ENCODE measurements around the gene COX6A2. TPM values are rescaled to one million over a fixed set of nuclear protein-coding genes. Genes with fewer than 3 reads are reported as not detected.

Gene COX6A2
- polyA plus RNA-seq, 1 of the 3 experiments (the other 2 are of a cell fraction) = not detected

DNA sequence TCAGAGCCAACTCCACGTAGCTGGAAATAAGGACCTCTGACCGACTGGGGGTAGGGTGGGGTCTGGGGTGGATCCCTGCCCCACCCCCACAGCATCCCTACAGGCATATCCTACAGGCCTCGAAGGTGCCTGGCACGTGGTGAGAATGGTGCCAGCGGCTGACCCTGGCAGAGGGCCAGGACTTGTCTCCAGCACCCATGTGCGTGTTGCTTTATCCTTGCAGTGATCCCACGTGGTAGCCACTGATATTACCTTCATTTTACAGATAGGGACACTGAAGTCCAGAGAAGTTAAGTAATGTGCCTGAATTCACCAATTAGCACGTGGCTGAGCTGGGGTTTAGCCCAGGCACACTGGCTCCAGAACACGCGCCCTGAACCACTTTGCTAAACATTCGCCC is 26.7 kb downstream of the COX6A2 start:
- WGBS (ENCODE audit: low lambda C conversion rate) = 67% methylated on average over 11 of the region's 11 CpGs
- POLR2A ChIA-PET = no interaction called here
- TF ChIP-seq, protein P1, sequence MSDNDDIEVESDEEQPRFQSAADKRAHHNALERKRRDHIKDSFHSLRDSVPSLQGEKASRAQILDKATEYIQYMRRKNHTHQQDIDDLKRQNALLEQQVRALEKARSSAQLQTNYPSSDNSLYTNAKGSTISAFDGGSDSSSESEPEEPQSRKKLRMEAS (IDR thresholded peaks at IDR 0.05; ENCODE audit: low read depth) = peak; percentile 47; the same call in 1 of the 2 replicates
- TF ChIP-seq, protein P2, sequence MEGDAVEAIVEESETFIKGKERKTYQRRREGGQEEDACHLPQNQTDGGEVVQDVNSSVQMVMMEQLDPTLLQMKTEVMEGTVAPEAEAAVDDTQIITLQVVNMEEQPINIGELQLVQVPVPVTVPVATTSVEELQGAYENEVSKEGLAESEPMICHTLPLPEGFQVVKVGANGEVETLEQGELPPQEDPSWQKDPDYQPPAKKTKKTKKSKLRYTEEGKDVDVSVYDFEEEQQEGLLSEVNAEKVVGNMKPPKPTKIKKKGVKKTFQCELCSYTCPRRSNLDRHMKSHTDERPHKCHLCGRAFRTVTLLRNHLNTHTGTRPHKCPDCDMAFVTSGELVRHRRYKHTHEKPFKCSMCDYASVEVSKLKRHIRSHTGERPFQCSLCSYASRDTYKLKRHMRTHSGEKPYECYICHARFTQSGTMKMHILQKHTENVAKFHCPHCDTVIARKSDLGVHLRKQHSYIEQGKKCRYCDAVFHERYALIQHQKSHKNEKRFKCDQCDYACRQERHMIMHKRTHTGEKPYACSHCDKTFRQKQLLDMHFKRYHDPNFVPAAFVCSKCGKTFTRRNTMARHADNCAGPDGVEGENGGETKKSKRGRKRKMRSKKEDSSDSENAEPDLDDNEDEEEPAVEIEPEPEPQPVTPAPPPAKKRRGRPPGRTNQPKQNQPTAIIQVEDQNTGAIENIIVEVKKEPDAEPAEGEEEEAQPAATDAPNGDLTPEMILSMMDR (IDR thresholded peaks at IDR 0.05) = no peak

DNA sequence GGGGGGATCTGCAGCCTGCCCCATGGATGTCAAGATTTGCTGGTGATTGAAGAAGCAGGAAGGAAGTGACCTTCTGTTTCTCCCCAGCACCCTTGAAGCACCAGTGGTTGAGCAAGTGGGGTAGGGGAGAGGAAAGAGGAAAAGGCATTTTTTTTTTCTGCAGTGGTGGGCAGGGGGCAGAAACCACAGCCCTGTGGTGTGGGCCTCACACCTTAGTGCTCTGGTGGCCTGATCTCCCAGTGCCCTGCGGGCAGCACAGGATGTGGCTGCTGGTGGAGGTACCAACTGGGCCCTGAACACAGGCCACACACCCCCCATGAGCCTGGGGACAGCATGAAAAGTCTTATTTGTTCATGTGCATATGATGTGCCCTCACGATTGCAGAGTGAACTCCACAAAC is 28.0 kb downstream of the COX6A2 start:
- DNase-seq = no peak
- no peaks in the 10 kb centered on the region for H3K9me3 ChIP-seq
- H3K36me3 ChIP-seq (replicated peaks in 1 of 2; ENCODE audit: control insufficient read depth in 1 of 2, insufficient read depth in 2 of 2, low read length in 1 of 2) = no peaks in the 10 kb centered on the region
- TF ChIP-seq TEAD4 (IDR thresholded peaks at IDR 0.05; ENCODE audit: borderline replicate concordance, insufficient read depth) = no peak
- TF ChIP-seq MXI1 (IDR thresholded peaks at IDR 0.05; ENCODE audit: low read depth, low read length) = no peak
- no peak for TF ChIP-seq POLR2AphosphoS5 (IDR thresholded peaks at IDR 0.05; ENCODE audit: low read depth, low read length)
- no peak for TF ChIP-seq NFIC (IDR thresholded peaks at IDR 0.05; ENCODE audit: borderline replicate concordance)
- H4K20me1 ChIP-seq (ENCODE audit: insufficient read depth) = no peaks in the 10 kb centered on the region
- H3K4me1 ChIP-seq (ENCODE audit: control insufficient read depth in 1 of 2, insufficient read depth in 2 of 2, low read depth in 1 of 2, low read length in 1 of 2) = peaks cover 0 to 6% of the 10 kb centered on the region in 2 experiments; a peak in 1 of 4 replicates
- H3K4me3 ChIP-seq (ENCODE audit: low read depth in 2 of 2, low read length in 1 of 2) = no peak overlapping the region; a peak in 1 of 4 replicates
- peaks cover 7% of the 10 kb centered on the region; the same call in 1 of the 2 replicates for H3K79me2 ChIP-seq (ENCODE audit: insufficient read depth)
- H2AFZ ChIP-seq (ENCODE audit: low read depth) = no peak overlapping the region
- ChIA-PET CTCF (no interaction called here), POLR2A (no interaction called here)
- H3K9ac ChIP-seq = no peak overlapping the region
- H3K27me3 ChIP-seq (ENCODE audit: insufficient read depth) = peaks cover 11% of the 10 kb centered on the region; the same call in 1 of the 2 replicates
- H3F3A ChIP-seq (replicated peaks; ENCODE audit: insufficient read depth) = peaks cover 9% of the 10 kb centered on the region
- H3K4me2 ChIP-seq = no peak overlapping the region
- no peak overlapping the region for H3K27ac ChIP-seq (ENCODE audit: low read depth in 2 of 2, low read length in 1 of 2)
- WGBS (ENCODE audit: low lambda C conversion rate) = 14% methylated on average over 1 of the region's 2 CpGs
- no peaks in the 10 kb centered on the region for H3K9me2 ChIP-seq

More for the DNA sequence above, 26.7 kb downstream of the COX6A2 start:
- H3F3A ChIP-seq (replicated peaks; ENCODE audit: insufficient read depth) = peaks cover 9% of the 10 kb centered on the region
- no peak overlapping the region for H3K4me2 ChIP-seq
- H3K79me2 ChIP-seq (ENCODE audit: insufficient read depth) = peaks cover 7% of the 10 kb centered on the region; the same call in 1 of the 2 replicates
- H3K4me3 ChIP-seq (ENCODE audit: low read depth in 2 of 2, low read length in 1 of 2) = no peak overlapping the region
- no peak overlapping the region for H3K27ac ChIP-seq (ENCODE audit: low read depth in 2 of 2, low read length in 1 of 2)
- H2AFZ ChIP-seq (ENCODE audit: low read depth) = no peak overlapping the region
- CTCF ChIA-PET = interaction anchor here (1.2 kb wide), 1 partner anchor 19 kb away, joined by 3 read pairs; no protein-coding TSS in a partner anchor
- H3K4me1 ChIP-seq (ENCODE audit: control insufficient read depth in 1 of 2, insufficient read depth in 2 of 2, low read depth in 1 of 2, low read length in 1 of 2) = peaks cover 0 to 6% of the 10 kb centered on the region in 2 experiments; a peak in 1 of 4 replicates
- H4K20me1 ChIP-seq (ENCODE audit: insufficient read depth) = no peaks in the 10 kb centered on the region
- DNase-seq = no peak
- no peaks in the 10 kb centered on the region for H3K9me3 ChIP-seq
- H3K9ac ChIP-seq = no peak overlapping the region
- H3K27me3 ChIP-seq (ENCODE audit: insufficient read depth) = no peaks in the 10 kb centered on the region; the same call in 1 of the 2 replicates
- no peaks in the 10 kb centered on the region for H3K9me2 ChIP-seq
- H3K36me3 ChIP-seq (replicated peaks in 1 of 2; ENCODE audit: control insufficient read depth in 1 of 2, insufficient read depth in 2 of 2, low read length in 1 of 2) = no peaks in the 10 kb centered on the region

DNA sequence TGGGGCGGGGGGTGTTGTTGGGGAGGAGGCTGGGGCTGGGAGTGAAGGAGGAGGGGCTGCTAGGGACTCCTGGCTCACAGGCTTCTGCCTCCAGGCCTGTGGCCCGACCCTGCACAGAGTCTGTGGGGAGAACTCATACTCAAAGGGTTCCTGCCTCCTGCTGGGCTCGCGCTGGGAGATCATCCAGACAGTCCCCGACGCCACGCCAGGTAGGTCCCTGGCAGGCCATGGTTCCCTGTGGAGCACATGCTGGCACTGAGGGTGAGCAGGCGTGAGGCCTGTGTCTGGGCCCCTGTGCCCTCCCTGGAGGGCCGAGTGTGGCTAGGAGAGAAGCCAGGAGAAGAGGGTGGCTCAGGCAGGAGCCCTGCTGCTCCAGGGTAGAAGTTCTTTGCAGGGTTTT is 30.5 kb downstream of the COX6A2 start:
- POLR2A ChIA-PET = no interaction called here
- CTCF ChIA-PET = no interaction called here
- H3K27me3 ChIP-seq (ENCODE audit: insufficient read depth) = peaks cover 17% of the 10 kb centered on the region; the same call in 1 of the 2 replicates
- TF ChIP-seq JUND (IDR thresholded peaks at IDR 0.05) (no peak), YY1 (IDR thresholded peaks at IDR 0.05; ENCODE audit: low read depth) (no peak), GABPA (IDR thresholded peaks at IDR 0.05; ENCODE audit: low read depth) (no peak), FOXJ3 (CRISPR knock-in tag; IDR thresholded peaks at IDR 0.05) (no peak), RCOR1 (IDR thresholded peaks at IDR 0.05; ENCODE audit: low read length) (no peak), CHD2 (IDR thresholded peaks at IDR 0.05; ENCODE audit: low read length, partially characterized antibody) (no peak), POLR2AphosphoS5 (IDR thresholded peaks at IDR 0.05; ENCODE audit: low read depth, low read length) (no peak), GATA2 (CRISPR knock-in tag; IDR thresholded peaks at IDR 0.05) (no peak), EP300 (IDR thresholded peaks at IDR 0.05; ENCODE audit: borderline replicate concordance in 1 of 2, low read depth in 1 of 2, low read length in 1 of 2) (no peak), NRF1 (IDR thresholded peaks at IDR 0.05; ENCODE audit: low read depth, low read length) (no peak), SIN3A (IDR thresholded peaks at IDR 0.05; ENCODE audit: borderline replicate concordance, low read depth, low read length) (no peak), MEF2A (IDR thresholded peaks at IDR 0.05; ENCODE audit: borderline replicate concordance, low read depth) (no peak), EZH2phosphoT487 (IDR thresholded peaks at IDR 0.05; ENCODE audit: borderline replicate concordance, low read depth) (no peak)

More for the DNA sequence above, 30.5 kb downstream of the COX6A2 start:
- no peak overlapping the region for H3K4me2 ChIP-seq
- H2AFZ ChIP-seq (ENCODE audit: low read depth) = no peak overlapping the region
- peaks cover 4% of the 10 kb centered on the region for H3F3A ChIP-seq (replicated peaks; ENCODE audit: insufficient read depth)
- WGBS (ENCODE audit: low lambda C conversion rate) = 27% methylated on average over 2 of the region's 9 CpGs
- no peak overlapping the region for H3K9ac ChIP-seq
- no peak overlapping the region for H3K27ac ChIP-seq (ENCODE audit: low read depth in 2 of 2, low read length in 1 of 2)
- H3K36me3 ChIP-seq (replicated peaks in 1 of 2; ENCODE audit: control insufficient read depth in 1 of 2, insufficient read depth in 2 of 2, low read length in 1 of 2) = no peaks in the 10 kb centered on the region
- no peaks in the 10 kb centered on the region for H3K9me2 ChIP-seq
- no peaks in the 10 kb centered on the region for H4K20me1 ChIP-seq (ENCODE audit: insufficient read depth)
- no peaks in the 10 kb centered on the region for H3K79me2 ChIP-seq (ENCODE audit: insufficient read depth)
- no peak overlapping the region for H3K4me3 ChIP-seq (ENCODE audit: low read depth in 2 of 2, low read length in 1 of 2)
- H3K9me3 ChIP-seq = no peaks in the 10 kb centered on the region
- no peak for DNase-seq
- H3K4me1 ChIP-seq (ENCODE audit: control insufficient read depth in 1 of 2, insufficient read depth in 2 of 2, low read depth in 1 of 2, low read length in 1 of 2) = peaks cover 0 to 3% of the 10 kb centered on the region in 2 experiments; a peak in 1 of 4 replicates
